Measurements from ENCODE around the gene UBE3A. TPM values are rescaled to one million over a fixed set of nuclear protein-coding genes. Genes with fewer than 3 reads are reported as not detected.

UBE3A gene
- total RNA-seq: 110 and 116 TPM in 2 replicates

DNA sequence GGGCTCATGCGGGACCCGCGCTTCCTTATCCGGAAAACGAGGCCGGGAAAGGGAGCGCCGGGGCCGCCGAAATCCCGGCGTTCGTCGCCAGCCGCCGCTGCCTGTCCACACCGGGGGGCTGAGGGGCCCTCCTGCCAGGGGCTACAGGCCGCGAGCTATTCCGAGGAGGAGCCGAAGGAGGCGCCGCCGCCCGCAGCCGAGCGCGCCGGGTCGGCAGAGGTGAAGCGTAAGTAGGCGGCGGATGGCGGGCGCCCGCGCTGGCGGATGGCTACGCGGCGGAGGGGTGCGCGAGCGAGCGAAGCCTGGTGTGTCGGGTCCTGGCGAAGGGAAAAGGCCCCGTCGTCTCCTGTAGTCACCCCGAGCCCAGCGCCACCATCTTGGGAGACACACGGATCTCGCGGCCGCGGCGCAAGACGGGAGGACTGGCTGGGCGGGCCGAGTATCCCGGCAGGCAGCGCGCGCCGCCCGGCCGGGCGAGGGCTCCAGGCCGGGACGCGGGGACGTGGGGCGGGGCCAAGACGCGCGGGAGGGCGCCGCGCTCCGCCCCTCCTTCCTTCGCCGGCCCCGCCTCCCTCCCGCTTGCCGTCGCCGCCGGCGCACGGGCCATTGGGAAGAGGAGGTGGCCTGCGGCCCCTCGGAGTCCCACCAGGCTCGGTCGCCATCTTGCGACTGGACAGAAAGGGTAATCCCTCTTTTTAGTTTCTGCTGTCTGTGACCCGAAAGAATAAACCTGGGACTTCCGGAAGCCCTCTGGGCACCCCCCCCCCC lies at the start of gene UBE3A:
UBE3A (minus strand) TSS at position 424 of the 768 bp plus-strand sequence. CDS start 29,917 bp downstream, outside the sequence.
- H3K36me3 Mint-ChIP-seq (ENCODE audit: low read depth): peaks cover 21% of the 10 kb centered on the region
- no peaks in the 10 kb centered on the region for H3K27me3 Mint-ChIP-seq
- peak within 1 kb of the TSS; percentile 97 for H3K4me3 Mint-ChIP-seq
- no peaks in the 10 kb centered on the region for H3K9me3 Mint-ChIP-seq
- H3K27ac Mint-ChIP-seq: peak within 1 kb of the TSS; percentile 95
- intact Hi-C loops (cut with micrococcal nuclease): loop anchor here (2.0 to 5.0 kb wide), 5 partner anchors 46 to 644 kb away; no protein-coding TSS in a partner anchor
- peaks cover 28% of the 10 kb centered on the region for H3K4me1 Mint-ChIP-seq
- DNase-seq: peak; percentile 97

DNA sequence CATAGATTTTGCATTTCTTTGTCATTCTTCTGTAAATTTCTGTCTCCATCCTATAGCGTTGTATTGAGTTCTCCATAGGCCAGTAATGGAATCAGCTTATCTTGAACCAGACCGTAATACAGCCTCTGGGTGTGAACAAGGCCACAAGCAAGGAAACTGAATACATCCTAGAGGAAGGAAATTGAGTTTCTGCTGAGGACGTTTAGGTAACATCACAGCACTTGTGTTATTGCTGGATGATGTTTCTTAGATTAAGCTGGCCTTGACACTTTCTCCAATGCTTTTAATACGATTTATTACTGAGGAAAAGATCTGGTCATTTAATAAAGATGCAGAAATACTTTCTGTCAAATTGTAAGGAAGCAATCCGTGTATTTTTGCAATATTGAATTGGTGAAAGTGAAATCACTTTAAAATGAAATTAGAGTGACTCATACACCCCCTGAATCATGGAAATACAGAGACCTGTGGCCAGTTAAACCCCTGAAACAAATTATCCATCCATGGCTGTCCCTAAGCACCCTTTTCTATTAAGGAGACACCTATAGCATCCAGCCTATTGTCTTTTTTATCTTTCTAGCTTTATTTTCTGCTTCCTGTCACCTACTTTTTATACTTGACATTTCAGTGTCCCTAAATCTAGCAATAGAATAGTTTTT lies 48.5 kb upstream of the UBE3A start:
- no peak for DNase-seq
- H3K27me3 Mint-ChIP-seq: no peaks in the 10 kb centered on the region
- H3K36me3 Mint-ChIP-seq (ENCODE audit: low read depth): no peaks in the 10 kb centered on the region
- intact Hi-C loops (cut with micrococcal nuclease): no loop called here
- H3K4me3 Mint-ChIP-seq: no peak overlapping the region
- H3K9me3 Mint-ChIP-seq: peaks cover 8% of the 10 kb centered on the region
- no peaks in the 10 kb centered on the region for H3K4me1 Mint-ChIP-seq
- no peak overlapping the region for H3K27ac Mint-ChIP-seq

DNA sequence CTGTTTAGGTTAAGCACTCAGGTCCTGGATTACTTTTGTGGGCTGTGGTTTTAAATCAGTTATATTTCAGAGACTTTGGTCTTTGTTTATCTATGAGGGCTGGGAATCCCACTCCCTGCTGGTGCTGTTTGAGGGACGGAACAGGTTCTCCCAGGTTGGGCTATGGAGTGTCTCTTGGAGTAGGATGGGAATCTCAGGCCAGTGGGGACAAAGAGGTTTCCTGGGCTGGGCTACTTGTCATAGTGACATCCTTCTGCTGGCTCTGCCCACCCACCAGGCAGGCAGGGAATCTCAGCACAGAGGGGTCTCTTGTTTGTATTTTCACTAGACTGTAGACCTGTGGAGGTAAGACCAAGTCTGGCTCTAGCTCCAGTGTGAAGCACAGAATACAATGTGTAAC lies 47.2 kb upstream of the UBE3A start:
- H3K4me1 Mint-ChIP-seq: no peaks in the 10 kb centered on the region
- no peak overlapping the region for H3K27ac Mint-ChIP-seq
- no peaks in the 10 kb centered on the region for H3K36me3 Mint-ChIP-seq (ENCODE audit: low read depth)
- no peak overlapping the region for H3K4me3 Mint-ChIP-seq
- intact Hi-C loops (cut with micrococcal nuclease): no loop called here
- H3K9me3 Mint-ChIP-seq: peaks cover 8% of the 10 kb centered on the region
- H3K27me3 Mint-ChIP-seq: no peaks in the 10 kb centered on the region
- no peak for DNase-seq

DNA sequence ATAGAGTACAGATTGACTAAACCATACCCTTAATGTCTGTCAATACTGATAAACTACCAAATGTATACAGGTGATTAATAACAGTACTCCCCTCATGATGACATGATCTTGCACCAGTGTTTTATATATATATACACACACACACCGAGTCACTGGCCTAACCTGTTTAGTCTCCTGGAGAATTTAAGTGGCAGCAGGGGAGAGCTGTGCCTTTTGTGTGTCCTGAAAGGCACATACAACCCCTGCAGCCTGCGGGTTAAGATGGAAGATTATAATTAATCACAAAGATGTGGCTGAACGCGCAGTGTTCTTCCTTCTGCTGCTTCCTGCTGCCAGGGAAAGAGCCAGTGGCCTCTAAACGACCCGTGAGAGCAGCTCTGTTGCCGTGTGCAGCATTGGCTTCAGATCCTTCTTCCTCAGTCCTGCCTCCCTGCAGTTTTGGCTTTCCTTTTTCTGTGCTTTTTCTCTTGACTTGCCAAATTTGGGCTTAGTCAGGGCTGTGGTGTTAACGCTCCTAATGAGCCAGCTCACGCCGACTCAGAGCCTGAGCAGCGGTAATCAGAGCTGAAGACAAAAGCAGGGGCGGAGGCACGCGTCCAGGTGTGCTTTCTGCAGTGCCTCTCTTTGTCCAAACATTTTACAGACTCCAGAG lies 42.5 kb upstream of the UBE3A start:
- H3K27me3 Mint-ChIP-seq: no peaks in the 10 kb centered on the region
- intact Hi-C loops (cut with micrococcal nuclease): no loop called here
- no peaks in the 10 kb centered on the region for H3K36me3 Mint-ChIP-seq (ENCODE audit: low read depth)
- H3K27ac Mint-ChIP-seq: no peak overlapping the region
- peaks cover 4% of the 10 kb centered on the region for H3K9me3 Mint-ChIP-seq
- H3K4me1 Mint-ChIP-seq: no peaks in the 10 kb centered on the region
- H3K4me3 Mint-ChIP-seq: no peak overlapping the region
- DNase-seq: no peak

DNA sequence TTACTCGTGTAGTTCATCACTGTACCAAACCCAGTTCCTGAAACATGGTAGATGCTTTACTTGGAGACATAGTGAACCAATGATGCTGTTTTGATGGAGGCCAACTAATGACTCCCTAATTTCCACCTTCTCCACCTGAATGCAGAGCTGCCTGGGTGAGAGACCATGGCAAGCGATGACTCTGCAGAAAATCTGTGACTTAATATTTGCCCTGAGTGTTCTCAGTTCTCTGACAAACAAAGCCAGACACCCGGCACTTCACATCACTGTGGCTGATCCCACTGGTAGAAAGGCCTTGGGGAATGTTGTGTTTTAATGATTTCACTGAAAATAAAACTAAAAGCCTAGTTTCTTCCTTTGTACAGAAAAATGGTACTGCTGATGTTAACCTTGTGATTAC lies 39.5 kb upstream of the UBE3A start:
- Mint-ChIP-seq H3K27ac (no peak overlapping the region), H3K9me3 (no peaks in the 10 kb centered on the region), H3K36me3 (ENCODE audit: low read depth) (no peaks in the 10 kb centered on the region), H3K27me3 (no peaks in the 10 kb centered on the region), H3K4me1 (no peaks in the 10 kb centered on the region), H3K4me3 (no peak overlapping the region)
- DNase-seq: no peak
- intact Hi-C loops (cut with micrococcal nuclease): no loop called here

DNA sequence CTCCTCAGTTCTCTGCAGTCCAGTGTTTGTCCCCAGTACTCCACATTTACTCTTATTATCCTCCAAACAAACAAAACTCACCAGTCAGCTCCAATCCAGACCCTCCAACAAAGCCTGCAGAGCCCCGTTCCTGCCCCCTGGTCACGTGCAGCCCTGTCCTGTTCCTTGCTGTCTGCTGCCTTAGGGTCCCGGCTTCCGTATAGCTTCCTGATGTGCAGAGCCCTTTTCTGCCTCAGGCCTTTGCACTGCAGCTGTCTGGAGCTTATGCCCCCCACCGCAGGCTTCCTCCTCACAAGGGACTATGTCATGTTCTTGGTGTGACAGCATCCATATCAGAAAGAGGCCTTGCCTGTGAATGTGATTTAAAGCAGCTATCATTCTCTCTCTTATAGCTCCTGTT lies 39.0 kb upstream of the UBE3A start:
- Mint-ChIP-seq H3K9me3 (peaks cover 5% of the 10 kb centered on the region), H3K4me1 (no peaks in the 10 kb centered on the region), H3K36me3 (ENCODE audit: low read depth) (no peaks in the 10 kb centered on the region), H3K4me3 (no peak overlapping the region), H3K27ac (no peak overlapping the region), H3K27me3 (no peaks in the 10 kb centered on the region)
- intact Hi-C loops (cut with micrococcal nuclease): no loop called here
- DNase-seq: no peak

DNA sequence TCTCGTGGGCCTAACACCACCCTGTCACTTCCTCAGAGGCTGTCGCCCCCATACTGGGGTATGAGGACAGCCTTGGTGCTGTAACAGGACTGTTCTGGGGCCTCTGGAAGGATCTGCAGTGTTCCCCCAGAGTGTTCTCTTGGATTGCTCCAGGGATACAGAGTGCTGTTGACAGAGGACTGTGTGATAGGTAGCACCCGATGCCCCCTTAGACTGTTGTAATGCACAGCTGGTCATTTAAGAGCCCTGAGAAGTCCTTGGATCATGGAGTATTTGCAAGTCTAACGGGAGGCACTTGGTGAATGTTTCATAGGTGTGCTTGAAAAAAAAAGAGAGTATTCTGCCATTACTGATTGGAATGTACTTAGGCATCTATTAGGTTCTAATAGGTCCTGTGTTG lies 35.4 kb upstream of the UBE3A start:
- H3K9me3 Mint-ChIP-seq: peaks cover 6% of the 10 kb centered on the region
- H3K4me3 Mint-ChIP-seq: no peak overlapping the region
- H3K27ac Mint-ChIP-seq: no peak overlapping the region
- no peaks in the 10 kb centered on the region for H3K36me3 Mint-ChIP-seq (ENCODE audit: low read depth)
- H3K4me1 Mint-ChIP-seq: no peaks in the 10 kb centered on the region
- DNase-seq: no peak
- intact Hi-C loops (cut with micrococcal nuclease): no loop called here
- H3K27me3 Mint-ChIP-seq: no peaks in the 10 kb centered on the region

DNA sequence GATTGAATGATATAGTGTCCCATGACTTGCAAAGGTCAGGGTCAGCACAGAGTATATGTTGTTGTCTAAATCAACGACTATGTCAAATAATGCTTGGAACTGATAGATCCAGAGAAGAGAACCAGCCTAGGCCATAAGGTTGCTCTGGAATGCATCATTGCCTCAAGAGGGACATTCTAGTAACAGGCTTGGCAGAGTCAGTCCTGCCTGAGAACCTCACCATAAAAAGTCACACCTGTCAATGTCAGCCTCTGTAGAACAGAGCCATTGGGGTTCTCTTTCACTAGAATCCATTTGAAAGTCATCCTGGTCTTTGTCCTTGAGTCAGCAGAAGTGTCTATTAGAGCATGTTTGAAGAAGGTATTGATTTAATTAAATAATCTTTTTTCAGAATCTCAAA lies 31.4 kb upstream of the UBE3A start:
- H3K4me3 Mint-ChIP-seq: no peak overlapping the region
- no peaks in the 10 kb centered on the region for H3K27me3 Mint-ChIP-seq
- H3K9me3 Mint-ChIP-seq: peaks cover 20% of the 10 kb centered on the region
- no peaks in the 10 kb centered on the region for H3K36me3 Mint-ChIP-seq (ENCODE audit: low read depth)
- no peak for DNase-seq
- H3K4me1 Mint-ChIP-seq: no peaks in the 10 kb centered on the region
- intact Hi-C loops (cut with micrococcal nuclease): no loop called here
- no peak overlapping the region for H3K27ac Mint-ChIP-seq

DNA sequence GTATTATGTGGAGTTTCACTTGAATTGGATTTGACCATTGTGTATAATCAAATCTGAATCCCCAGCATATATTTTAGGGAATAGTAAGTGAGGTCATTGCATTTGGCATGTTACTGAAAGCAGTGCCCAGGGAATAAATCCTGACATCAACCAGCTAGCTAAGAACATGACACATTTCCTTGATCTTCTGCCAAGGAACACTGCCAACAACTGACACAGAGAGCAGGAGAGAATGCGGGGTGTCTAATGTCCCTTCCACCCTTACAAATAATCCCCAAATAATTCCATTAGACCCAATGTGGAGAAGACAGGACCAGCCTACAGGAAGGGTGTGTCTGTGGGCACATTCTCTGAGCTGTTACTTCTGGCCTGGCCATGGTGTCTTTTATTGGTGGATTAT lies 30.6 kb upstream of the UBE3A start:
- Mint-ChIP-seq H3K36me3 (ENCODE audit: low read depth) (no peaks in the 10 kb centered on the region), H3K27ac (no peak overlapping the region), H3K9me3 (peaks cover 26% of the 10 kb centered on the region), H3K4me3 (no peak overlapping the region), H3K27me3 (no peaks in the 10 kb centered on the region), H3K4me1 (no peaks in the 10 kb centered on the region)
- DNase-seq: no peak
- intact Hi-C loops (cut with micrococcal nuclease): no loop called here

DNA sequence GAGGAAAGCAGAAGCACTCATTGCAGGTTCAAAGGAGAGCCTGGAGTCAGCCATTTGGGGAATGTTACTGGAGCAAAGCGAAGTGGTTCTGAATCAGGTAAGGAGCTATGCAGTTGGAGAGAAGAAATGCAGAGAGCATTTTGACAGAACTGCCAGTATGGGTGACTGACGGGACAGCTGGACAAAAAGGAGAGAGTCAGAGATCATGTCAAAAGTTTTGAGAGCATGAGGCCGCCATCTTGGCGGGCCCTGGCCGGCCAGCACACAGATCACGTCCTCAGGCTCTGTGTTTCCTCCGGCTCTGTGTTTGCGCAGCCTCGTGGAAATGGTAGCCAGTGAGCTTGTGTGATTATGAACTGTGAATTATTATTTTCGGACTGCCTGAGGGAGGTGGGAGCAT lies 29.8 kb upstream of the UBE3A start:
- H3K27ac Mint-ChIP-seq: no peak overlapping the region
- intact Hi-C loops (cut with micrococcal nuclease): no loop called here
- peaks cover 26% of the 10 kb centered on the region for H3K9me3 Mint-ChIP-seq
- no peaks in the 10 kb centered on the region for H3K27me3 Mint-ChIP-seq
- H3K36me3 Mint-ChIP-seq (ENCODE audit: low read depth): no peaks in the 10 kb centered on the region
- H3K4me3 Mint-ChIP-seq: no peak overlapping the region
- DNase-seq: no peak
- H3K4me1 Mint-ChIP-seq: no peaks in the 10 kb centered on the region

DNA sequence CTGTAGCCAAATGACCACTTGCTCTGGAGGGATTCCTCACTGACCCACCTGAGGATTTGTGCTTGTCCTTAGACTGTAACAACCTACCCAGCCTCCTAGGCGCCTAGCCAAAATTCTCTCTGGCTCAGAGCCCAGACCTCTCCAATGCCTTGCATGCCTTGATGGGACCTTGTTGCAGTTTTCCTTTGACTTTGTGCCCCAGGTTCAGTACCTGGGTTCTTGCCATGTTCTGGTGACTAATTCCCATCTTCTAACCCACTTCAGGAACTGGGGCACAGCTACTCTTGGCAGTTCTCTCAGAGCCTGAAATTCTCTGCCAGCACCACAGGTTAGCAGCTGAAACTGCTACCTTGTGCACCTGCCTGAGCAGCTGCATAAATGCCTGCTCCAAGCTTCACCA lies 27.0 kb upstream of the UBE3A start:
- intact Hi-C loops (cut with micrococcal nuclease): no loop called here
- Mint-ChIP-seq H3K27ac (no peak overlapping the region), H3K9me3 (peaks cover 21% of the 10 kb centered on the region), H3K27me3 (no peaks in the 10 kb centered on the region), H3K4me3 (no peak overlapping the region), H3K4me1 (no peaks in the 10 kb centered on the region), H3K36me3 (ENCODE audit: low read depth) (no peaks in the 10 kb centered on the region)
- DNase-seq: no peak

DNA sequence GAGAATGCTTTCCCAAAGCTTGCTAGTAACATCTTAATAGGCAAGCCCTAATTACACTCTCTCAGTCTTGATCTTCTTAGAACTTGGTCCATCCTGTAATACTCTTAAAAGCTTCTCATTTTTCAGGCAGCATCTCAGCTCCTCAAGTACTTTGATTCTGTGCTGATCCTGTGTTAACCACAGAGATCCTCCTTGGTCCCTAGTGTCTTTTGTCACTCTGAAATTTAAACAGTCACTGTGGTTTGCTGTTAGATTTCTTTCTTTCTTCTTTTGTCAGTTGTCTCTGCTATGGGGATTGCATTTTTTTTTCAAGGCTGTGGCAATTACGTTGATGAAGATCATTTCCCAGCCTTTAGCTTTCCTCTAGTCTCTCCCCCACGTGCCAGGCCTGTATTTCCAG lies 26.0 kb upstream of the UBE3A start:
- H3K27me3 Mint-ChIP-seq: no peaks in the 10 kb centered on the region
- peaks cover 21% of the 10 kb centered on the region for H3K9me3 Mint-ChIP-seq
- H3K4me3 Mint-ChIP-seq: no peak overlapping the region
- intact Hi-C loops (cut with micrococcal nuclease): no loop called here
- no peaks in the 10 kb centered on the region for H3K4me1 Mint-ChIP-seq
- DNase-seq: no peak
- no peaks in the 10 kb centered on the region for H3K36me3 Mint-ChIP-seq (ENCODE audit: low read depth)
- H3K27ac Mint-ChIP-seq: no peak overlapping the region

DNA sequence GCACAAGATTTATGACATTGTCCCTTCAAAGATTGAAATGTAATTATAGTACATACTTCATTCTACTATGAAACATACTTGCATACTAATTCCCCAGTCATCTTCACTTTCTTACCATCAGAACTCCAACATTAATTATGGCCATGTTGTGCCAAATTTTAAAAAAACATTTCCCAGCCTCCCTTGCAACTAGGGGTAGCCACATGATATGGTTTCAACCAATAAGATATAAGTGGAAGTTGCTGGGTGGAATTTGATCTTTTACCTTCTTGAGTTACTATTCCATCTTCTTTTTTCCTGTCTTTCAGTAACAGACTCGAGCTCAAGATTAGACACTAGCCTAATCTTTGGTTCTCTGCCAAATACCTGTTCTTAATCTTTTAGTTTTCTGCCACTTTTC lies 25.6 kb upstream of the UBE3A start:
- intact Hi-C loops (cut with micrococcal nuclease): no loop called here
- Mint-ChIP-seq H3K4me1 (no peaks in the 10 kb centered on the region), H3K27me3 (no peaks in the 10 kb centered on the region), H3K36me3 (ENCODE audit: low read depth) (no peaks in the 10 kb centered on the region), H3K4me3 (no peak overlapping the region), H3K9me3 (peaks cover 21% of the 10 kb centered on the region), H3K27ac (no peak overlapping the region)
- no peak for DNase-seq

DNA sequence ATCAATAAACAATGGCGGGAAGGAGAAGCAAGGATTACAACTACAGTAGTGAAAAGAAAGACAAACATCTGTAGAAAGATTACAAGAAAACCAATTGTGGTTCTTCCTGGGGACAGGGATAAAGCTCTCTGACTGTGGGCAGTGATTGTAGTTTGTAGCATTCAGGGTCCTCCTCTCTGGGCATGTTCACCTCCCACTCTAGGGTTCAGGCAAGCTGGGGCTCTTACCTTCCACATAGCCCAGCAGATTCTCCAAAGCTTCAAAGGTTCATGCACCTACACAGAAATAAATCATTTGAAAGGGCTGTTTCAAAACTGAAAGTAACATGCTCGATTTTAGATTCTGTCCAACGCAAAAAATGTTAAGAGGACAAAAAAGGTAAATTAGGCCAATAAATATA lies 17.4 kb upstream of the UBE3A start:
- H3K4me3 Mint-ChIP-seq: no peak overlapping the region
- no peaks in the 10 kb centered on the region for H3K27me3 Mint-ChIP-seq
- intact Hi-C loops (cut with micrococcal nuclease): no loop called here

More for the DNA sequence above, 17.4 kb upstream of the UBE3A start:
- DNase-seq: no peak
- Mint-ChIP-seq H3K9me3 (peaks cover 4% of the 10 kb centered on the region), H3K4me1 (no peaks in the 10 kb centered on the region), H3K27ac (no peak overlapping the region), H3K36me3 (ENCODE audit: low read depth) (no peaks in the 10 kb centered on the region)
